SK-N-SH (cell line): Measurements from ENCODE around the gene ASB18.

Source experiments
- CTCF ChIP-seq: fragments of 200-600 bp; sonication (generic); IDR thresholded peaks from 2 replicates; pipeline ENCODE4 v1.6.1; 2017; ENCODE audit warnings: antibody characterized with exemption, mild to moderate bottlenecking, moderate library complexity
- EP300 ChIP-seq, 2 experiments: IDR thresholded peaks; 2 replicates each; pipeline versions ENCODE4 v1.4.0 to v1.6.1; 2012; ENCODE audit warnings: borderline replicate concordance in 1 of 2, low read depth in 1 of 2, low read length in 1 of 2
- MXI1 ChIP-seq: IDR thresholded peaks from 2 replicates; pipeline ENCODE4 v1.6.1; 2012; ENCODE audit warnings: mild to moderate bottlenecking, low read depth, low read length, improper control_type of control experiment
- RFX5 ChIP-seq: IDR thresholded peaks from 2 replicates; pipeline ENCODE4 v1.6.1; 2012; ENCODE audit warnings: mild to moderate bottlenecking, improper control_type of control experiment, low read length

DNA sequence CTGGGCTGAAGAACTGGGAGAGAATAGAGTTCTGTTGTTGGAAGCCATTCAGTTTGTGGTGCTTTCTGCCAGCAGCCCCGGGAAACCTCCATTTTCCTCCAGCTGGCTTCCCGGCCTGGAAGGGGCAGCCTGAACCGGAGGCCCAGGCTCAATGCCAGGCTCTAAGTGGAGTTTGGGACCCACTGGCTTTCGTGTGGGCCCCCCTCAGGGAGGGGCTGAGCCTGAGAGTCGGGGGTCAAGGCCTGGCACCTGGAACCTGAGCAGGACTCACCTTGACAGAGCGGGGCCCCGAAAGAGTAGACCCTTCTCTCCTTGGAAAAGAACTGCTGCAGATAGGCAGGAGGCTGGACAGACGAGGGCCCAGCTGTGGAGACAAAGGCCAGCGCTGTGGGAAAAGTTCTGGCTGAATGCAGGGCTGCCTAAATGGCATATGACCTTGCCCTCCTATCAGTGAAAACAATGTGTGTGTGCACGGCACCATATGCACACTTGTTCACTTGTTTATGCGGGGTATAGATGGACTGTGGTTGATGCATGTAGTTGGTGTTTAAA is 34.8 kb upstream of the ASB18 start:
- TF ChIP-seq CTCF (no peak), EP300 (IDR thresholded peaks at IDR 0.05; ENCODE audit: borderline replicate concordance in 1 of 2, low read depth in 1 of 2, low read length in 1 of 2) (no peak), RFX5 (no peak), MXI1 (no peak)
